ENCODE data around the gene MMS19.
"Not testable (repeated sequence)": the region's sequence is repeated elsewhere in the genome, so short reads cannot be mapped to it uniquely, and the experiment has no call there.

MMS19 gene

GRCh38 chr10:97425964-97426775 lies 72.1 kb downstream of the MMS19 start, which contains the start of gene PGAM1:
TSS of gene PGAM1 (plus strand) at chr10:97426191. CDS start at chr10:97426308, 117 bp downstream.
- peak; percentile 98 for DNase-seq (ENCODE audit: low spot score)

GRCh38 chr10:97423757-97424098 lies 74.5 kb downstream of the MMS19 start:
- not testable (repeated sequence) for DNase-seq (ENCODE audit: low spot score)

GRCh38 chr10:97416565-97416964 lies 81.7 kb downstream of the MMS19 start:
- DNase-seq (ENCODE audit: low spot score), result no peak

GRCh38 chr10:97412891-97413304 lies 85.3 kb downstream of the MMS19 start:
- no peak for DNase-seq (ENCODE audit: low spot score)

GRCh38 chr10:97411406-97411805 lies 86.8 kb downstream of the MMS19 start:
- DNase-seq (ENCODE audit: low spot score), result no peak

- DNase-seq (ENCODE audit: low spot score), result no peak
These were observed 89.7 kb downstream of the MMS19 start for GRCh38 chr10:97408496-97408992.

All from Ammon's horn (tissue), 1 donor.